Right atrium auricular region (tissue), 2 donors: ENCODE data around the gene CSF1R. TPM values are rescaled to one million over a fixed set of nuclear protein-coding genes. Genes with fewer than 3 reads are reported as not detected.

Experiments used
- DNase-seq: peaks from one replicate; pipeline ENCODE4 v3.0.0-alpha.2; 2019; ENCODE audit warnings: low spot score
- H3K27ac ChIP-seq, 2 donors: fragments of 200-600 bp; sonication (generic); 1 replicate in 1 of 2; 2 replicates in 1 of 2; pipeline ENCODE4 v1.5.1; 2016 to 2019
- H3K27me3 ChIP-seq, 2 donors: fragments of 200-600 bp; sonication (generic); one replicate each; pipeline versions ENCODE4 v1.5.1 to v1.6.0; 2017 to 2019
- H3K36me3 ChIP-seq: fragments of 200-600 bp; sonication (generic); one replicate; pipeline ENCODE4 v1.5.1; 2016
- H3K4me1 ChIP-seq, 2 donors: fragments of 200-600 bp; sonication (generic); one replicate each; pipeline versions ENCODE4 v1.5.1 to v1.6.0; 2017 to 2019
- H3K4me3 ChIP-seq, 2 donors: fragments of 200-600 bp; sonication (generic); 1 replicate in 1 of 2; 2 replicates in 1 of 2; pipeline ENCODE4 v1.5.1; 2017 to 2019; ENCODE audit warnings: mild to moderate bottlenecking in 1 of 2, moderate library complexity in 1 of 2
- H3K9me3 ChIP-seq, 2 donors: fragments of 200-600 bp; sonication (generic); one replicate each; pipeline ENCODE4 v1.5.1; 2019
- total RNA-seq, 2 donors: library from RNA; depleted of rRNA; stranded (reverse); fragments of >200 nt; gene quantifications; one replicate each; pipeline ENCODE4 v1.1.0, GENCODE V29; 2016
- TF ChIP-seq, protein P1 (sequence below), 2 donors: fragments of 200-600 bp; sonication (generic); IDR thresholded peaks; one replicate each; pipeline ENCODE4 v1.5.1; 2019; ENCODE audit warnings: antibody characterized with exemption in 2 of 2

CSF1R gene
- total RNA-seq, 2 donors from 2014 or later = 11.2 to 24.6 TPM

DNA sequence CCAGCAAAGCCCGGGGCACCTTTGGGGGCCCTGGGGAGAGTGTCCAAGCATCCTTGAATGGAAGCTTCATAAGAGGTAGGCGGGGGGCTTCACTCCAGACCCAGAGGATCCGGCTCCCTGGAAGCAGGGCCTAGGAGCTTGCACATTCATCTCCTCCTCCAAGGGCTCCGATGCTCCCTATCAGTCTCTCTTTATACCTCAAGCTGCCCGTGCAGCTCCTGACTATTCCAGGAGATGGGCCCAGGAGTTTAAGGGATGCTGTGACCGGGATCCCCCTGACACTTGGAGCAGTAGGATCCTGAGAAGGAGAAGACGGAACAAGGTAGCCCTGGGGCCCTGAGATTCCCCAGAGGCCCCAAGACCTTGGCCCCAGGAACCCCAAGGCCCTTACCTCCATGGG, 25.9 kb downstream of the CSF1R start:
- Histone ChIP-seq H3K27ac (no peak overlapping the region), H3K4me3 (no peak overlapping the region), H3K4me1 (peaks cover 0 to 2% of the 10 kb centered on the region in 2 donors), H3K27me3 (no peaks in the 10 kb centered on the region), H3K9me3 (no peaks in the 10 kb centered on the region), H3K36me3 (no peaks in the 10 kb centered on the region)
- DNase-seq = no peak
- TF ChIP-seq, protein P1, sequence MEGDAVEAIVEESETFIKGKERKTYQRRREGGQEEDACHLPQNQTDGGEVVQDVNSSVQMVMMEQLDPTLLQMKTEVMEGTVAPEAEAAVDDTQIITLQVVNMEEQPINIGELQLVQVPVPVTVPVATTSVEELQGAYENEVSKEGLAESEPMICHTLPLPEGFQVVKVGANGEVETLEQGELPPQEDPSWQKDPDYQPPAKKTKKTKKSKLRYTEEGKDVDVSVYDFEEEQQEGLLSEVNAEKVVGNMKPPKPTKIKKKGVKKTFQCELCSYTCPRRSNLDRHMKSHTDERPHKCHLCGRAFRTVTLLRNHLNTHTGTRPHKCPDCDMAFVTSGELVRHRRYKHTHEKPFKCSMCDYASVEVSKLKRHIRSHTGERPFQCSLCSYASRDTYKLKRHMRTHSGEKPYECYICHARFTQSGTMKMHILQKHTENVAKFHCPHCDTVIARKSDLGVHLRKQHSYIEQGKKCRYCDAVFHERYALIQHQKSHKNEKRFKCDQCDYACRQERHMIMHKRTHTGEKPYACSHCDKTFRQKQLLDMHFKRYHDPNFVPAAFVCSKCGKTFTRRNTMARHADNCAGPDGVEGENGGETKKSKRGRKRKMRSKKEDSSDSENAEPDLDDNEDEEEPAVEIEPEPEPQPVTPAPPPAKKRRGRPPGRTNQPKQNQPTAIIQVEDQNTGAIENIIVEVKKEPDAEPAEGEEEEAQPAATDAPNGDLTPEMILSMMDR (IDR thresholded peaks at IDR 0.05) = no peak

DNA sequence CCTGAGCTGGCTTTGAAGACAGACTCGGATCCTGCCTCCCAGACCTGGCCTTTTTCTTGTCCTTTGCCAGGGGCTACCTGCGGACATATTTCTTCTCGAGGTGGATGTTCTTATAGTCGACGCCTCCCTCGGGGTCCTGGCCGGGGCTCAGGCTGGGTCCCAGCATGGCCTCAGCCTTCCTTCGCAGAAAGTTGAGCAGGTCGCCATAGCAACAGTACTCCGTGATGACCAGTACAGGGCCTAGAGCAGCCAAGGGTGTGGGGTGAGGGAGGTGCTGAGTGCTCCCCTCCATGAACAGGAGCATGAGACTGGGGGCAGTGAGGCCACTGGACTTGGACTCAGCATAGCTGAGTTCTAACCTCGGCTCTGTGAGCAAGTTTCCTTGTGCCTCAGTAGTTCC, 26.7 kb downstream of the CSF1R start:
- no peak overlapping the region for H3K4me3 ChIP-seq
- TF ChIP-seq, protein P1 (IDR thresholded peaks at IDR 0.05) = no peak
- no peaks in the 10 kb centered on the region for H3K36me3 ChIP-seq
- DNase-seq = no peak
- no peaks in the 10 kb centered on the region for H3K27me3 ChIP-seq
- no peaks in the 10 kb centered on the region for H3K9me3 ChIP-seq
- no peaks in the 10 kb centered on the region for H3K4me1 ChIP-seq
- H3K27ac ChIP-seq = no peak overlapping the region

DNA sequence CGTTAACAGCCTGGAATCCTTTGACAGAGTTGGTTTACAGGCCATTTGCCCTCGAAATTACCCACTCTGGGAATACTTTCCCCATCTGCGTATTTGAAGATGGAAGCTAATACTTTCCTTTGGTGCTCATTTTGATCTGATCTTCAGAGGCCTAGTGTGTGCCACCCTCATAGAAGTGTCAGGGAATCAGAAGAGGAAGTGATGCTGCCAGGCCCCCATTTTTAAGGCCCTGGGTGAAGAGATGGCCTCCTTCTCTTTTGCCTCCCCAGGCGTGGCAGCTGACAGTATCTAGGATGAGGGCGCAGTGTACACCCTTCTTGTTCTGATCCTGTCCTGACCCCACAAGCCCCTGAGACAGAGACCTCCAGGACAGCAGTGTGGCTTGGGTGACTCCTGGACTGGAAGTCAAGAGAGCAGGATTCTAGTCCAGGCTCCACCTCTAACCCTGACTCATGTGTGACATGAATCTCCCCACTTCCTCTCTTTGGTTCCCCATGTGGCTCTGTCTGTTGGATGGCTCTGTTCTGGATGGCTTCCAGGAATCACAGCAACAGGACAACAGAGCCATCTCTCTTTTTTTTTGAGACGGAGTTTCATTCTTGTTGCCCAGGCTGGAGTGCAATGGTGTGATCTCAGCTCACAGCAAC, 27.8 kb downstream of the CSF1R start:
- H3K27me3 ChIP-seq = no peaks in the 10 kb centered on the region
- H3K4me3 ChIP-seq = no peak overlapping the region
- TF ChIP-seq, protein P1 (IDR thresholded peaks at IDR 0.05) = no peak
- H3K27ac ChIP-seq = no peak overlapping the region
- no peaks in the 10 kb centered on the region for H3K4me1 ChIP-seq
- no peaks in the 10 kb centered on the region for H3K9me3 ChIP-seq
- H3K36me3 ChIP-seq = peaks cover 8% of the 10 kb centered on the region
- DNase-seq = no peak

DNA sequence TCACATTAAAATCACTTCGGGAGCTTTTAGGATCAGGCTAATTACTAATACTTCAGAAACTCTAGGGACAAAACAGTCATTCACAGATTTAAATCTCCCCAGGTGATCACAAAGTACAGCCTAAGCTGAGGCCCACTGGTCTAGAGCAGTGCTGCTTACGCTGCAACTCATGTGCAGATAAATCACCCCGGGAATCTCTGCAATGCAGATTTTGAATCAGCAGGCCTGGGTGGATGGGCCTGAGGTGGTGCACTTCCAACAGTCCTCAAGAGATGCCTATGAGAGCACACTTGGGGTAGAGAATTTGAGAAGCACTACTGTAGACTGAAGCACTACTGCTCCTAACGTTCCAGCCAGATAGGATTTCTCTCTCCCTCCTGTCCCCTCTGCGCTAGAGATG, 28.4 kb downstream of the CSF1R start:
- TF ChIP-seq, protein P1 (IDR thresholded peaks at IDR 0.05) = no peak
- H3K4me3 ChIP-seq = no peak overlapping the region
- DNase-seq = no peak
- no peaks in the 10 kb centered on the region for H3K9me3 ChIP-seq
- no peak overlapping the region for H3K27ac ChIP-seq
- H3K27me3 ChIP-seq = no peaks in the 10 kb centered on the region
- H3K4me1 ChIP-seq = no peaks in the 10 kb centered on the region
- peaks cover 15% of the 10 kb centered on the region for H3K36me3 ChIP-seq

DNA sequence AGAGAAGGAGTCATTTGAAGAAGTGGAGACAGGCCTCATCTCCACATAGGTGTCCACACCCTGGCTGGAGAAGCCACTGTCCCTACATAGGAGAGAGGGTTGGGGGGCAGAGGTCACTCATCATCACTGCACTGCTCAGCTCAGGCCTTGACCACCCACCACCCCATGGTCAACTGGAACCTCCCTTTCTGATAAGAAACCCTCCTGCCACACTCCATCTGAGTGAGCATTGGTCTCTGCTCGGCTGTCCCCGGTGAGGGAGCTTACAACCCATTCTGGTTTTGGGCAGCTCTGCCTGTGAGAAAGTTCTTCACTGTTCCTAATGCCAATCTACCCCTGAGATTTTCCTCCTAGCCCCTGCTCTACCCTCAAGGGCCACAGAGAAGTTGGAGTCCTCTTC, 28.8 kb downstream of the CSF1R start:
- Histone ChIP-seq H3K4me1 (no peaks in the 10 kb centered on the region), H3K9me3 (no peaks in the 10 kb centered on the region), H3K36me3 (peaks cover 19% of the 10 kb centered on the region), H3K4me3 (no peak overlapping the region), H3K27ac (no peak overlapping the region), H3K27me3 (no peaks in the 10 kb centered on the region)
- no peak for DNase-seq
- TF ChIP-seq, protein P1 (IDR thresholded peaks at IDR 0.05) = no peak

DNA sequence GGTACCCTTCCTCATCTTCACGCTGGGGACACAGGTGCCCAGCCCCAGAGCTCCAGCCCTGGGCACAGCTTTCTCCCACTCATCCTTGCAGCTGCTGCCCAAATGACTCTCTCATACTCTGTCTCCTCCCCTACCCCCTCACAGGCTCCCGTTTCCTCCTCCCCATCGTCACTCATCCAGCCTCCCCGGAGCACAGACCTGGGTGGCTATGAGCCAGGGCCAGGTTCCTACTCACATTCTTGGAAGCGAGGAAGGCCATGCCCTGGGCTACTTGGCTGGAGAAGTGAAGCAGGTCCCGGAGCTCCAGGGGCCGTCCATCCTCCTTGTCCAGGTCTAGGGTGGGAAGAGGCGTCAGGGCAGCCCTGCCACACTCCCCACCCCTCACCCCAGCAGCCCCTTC, 29.3 kb downstream of the CSF1R start:
- H3K36me3 ChIP-seq = peaks cover 24% of the 10 kb centered on the region

More for the DNA sequence above, 29.3 kb downstream of the CSF1R start:
- Histone ChIP-seq H3K9me3 (no peaks in the 10 kb centered on the region), H3K4me3 (no peak overlapping the region), H3K4me1 (no peaks in the 10 kb centered on the region), H3K27me3 (no peaks in the 10 kb centered on the region), H3K27ac (no peak overlapping the region)
- TF ChIP-seq, protein P1 (IDR thresholded peaks at IDR 0.05) = no peak
- DNase-seq = no peak
